HG02884 (cell line): Measurements from ENCODE around the gene SEC63.
A peak's percentile ranks its signal among the peaks of the same experiment; 100 is the strongest.
"Not testable (repeated sequence)": the region's sequence is repeated elsewhere in the genome, so short reads cannot be mapped to it uniquely, and the experiment has no call there.

Experiments used
- ATAC-seq: cut with Tn5 transposase; IDR thresholded peaks from one replicate; pipeline ENCODE4 v1.9.1; 2021; ENCODE audit warnings: mild to moderate bottlenecking, moderate library complexity; ENCODE audit not compliant: unreplicated experiment

SEC63 gene

DNA sequence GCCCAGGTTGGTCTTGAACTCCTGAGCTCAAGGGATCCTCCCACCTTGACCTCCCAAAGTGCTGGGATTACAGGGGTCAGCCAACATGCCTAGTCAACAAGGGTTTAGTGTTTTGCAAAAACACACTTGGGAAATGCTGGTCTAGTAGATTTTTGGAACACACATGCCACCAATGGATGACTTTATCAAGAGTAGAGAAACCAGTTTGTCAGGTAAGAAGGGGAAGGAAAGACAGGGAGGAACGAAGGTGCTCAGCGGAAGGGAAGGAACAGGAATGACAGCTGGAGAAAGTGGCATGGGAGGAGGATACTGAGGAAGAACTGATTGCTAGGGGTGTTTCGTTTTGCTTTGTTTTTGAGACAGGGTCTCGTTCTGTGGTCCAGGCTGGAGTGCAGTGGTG, 15.6 kb upstream of the SEC63 start:
- ATAC-seq, result no peak

DNA sequence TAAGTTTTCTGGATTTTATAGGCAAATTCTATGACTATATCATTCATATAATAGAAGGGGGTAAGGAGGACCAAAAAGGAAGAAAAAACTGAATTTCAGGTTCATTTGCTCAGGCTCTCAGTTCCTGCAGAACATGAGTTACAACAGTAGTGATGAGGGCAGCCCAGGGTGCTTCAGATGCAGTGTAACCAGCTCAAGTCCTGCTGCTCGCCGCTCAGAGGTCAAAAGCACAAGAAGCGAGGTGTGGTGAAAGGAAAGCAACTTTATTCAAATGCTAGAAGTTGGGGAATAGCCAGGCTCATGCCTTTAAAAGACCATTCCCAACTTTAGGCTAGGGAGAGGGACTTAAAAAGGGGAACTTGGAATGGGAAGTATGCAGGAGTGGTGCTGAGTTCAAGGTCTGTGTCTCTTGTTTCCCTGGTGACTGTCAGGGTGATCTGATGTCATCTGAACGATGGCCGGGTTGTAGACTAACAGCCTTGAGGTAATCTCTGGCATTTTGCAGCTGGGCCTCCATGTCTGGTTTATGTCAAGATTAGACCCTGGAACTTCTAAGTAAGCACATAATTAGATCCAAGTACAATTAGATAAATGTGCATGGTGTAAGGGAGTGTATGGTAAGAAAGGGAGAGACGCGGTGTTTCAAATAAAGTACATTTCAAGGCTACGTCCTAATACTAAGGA, 14.5 kb upstream of the SEC63 start:
- no peak for ATAC-seq

DNA sequence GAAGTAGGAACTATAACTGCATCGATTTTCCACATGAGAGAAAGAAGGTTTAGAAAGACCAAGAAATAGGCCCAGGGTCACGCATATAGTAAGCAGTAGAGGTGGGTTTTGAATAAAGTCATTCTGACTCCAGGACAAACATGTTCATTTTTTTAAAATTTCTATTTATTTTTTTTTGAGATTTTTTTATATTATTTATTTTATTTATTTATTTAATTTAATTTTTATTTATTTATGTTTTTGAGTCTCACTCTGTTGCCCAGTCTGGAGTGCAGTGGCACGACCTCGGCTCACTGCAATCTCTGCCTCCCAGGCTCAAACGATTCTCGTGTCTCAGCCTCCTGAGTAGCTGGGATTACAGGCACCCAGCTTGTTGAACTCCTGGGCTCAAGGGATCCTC, 13.2 kb upstream of the SEC63 start:
- ATAC-seq, result no peak

DNA sequence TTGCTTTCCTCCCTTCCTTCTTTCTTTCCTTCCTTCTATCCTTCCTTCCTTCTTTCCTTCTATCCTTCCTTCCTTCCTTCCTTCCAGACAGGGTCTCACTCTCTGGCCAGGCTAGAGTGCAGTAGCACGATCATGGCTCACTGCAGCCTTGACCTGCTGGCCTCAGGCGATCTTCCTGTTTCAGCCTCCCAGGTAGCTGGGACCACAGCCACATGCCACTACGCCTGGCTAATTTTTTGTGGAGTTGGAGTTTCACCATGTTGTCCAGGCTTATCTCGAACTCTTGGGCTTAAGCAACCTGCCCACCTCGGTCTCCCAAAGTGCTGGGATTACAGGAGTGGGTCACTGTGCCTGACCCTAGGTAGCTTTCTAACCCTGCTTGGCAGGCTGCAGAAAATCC, 12.2 kb upstream of the SEC63 start:
- no peak for ATAC-seq

DNA sequence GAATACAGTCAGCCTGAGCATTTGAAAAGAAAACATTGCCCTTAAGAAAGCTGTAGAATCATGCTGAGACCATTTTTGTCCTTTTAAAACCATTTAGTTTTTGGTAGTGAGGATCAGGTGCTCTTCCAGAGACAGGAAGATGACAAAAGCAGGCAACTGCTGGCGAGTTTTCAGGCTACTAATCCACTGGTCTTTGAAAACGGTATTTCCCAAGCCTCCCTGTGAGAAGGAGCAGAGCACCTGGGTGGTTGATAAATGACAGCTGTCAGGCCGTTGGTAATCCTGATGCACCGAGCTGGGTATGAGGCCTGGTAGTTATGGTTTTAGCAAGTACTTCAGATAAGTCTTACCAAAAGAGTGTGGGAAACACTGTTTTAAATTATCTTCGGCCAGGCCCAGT, 10.1 kb upstream of the SEC63 start:
- ATAC-seq, result no peak

DNA sequence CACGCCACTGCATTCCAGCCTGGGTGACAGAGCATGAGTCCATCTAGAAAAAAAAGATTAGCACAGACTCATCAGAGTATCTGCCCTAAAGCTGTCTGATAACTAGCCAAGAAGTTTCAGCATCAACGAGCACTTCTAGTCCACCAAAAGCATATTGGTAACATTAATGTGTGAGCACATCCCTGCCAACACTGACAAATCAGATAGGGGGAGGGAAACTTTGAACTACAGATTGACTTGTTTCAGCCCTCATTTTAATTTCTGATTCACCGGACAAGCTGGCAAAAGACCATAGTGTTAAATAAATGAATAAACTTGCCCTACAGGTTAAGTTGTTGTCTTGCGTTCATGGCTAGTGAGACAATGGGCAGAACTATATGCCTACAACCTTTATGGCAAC, 7.7 kb upstream of the SEC63 start:
- no peak for ATAC-seq

DNA sequence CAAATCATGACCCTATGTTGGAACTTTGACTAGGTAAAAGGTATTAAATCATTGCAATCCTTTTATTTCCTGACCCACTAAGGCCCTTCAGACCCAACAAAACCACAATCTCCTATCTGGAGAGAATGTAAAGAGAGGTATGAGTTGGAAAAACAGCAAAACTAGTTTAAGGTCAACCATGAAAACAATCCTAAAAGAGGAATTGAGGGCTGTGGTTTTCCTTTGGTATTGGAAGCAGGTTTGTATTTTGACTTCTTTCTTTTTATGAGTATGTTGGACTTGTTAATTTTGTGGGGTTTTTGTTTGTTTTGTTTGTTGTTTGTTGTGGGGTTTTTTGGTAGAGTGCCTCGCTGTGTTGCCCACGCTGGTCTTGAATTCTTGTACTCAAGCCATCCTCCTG, 4.7 kb upstream of the SEC63 start:
- ATAC-seq, result no peak

DNA sequence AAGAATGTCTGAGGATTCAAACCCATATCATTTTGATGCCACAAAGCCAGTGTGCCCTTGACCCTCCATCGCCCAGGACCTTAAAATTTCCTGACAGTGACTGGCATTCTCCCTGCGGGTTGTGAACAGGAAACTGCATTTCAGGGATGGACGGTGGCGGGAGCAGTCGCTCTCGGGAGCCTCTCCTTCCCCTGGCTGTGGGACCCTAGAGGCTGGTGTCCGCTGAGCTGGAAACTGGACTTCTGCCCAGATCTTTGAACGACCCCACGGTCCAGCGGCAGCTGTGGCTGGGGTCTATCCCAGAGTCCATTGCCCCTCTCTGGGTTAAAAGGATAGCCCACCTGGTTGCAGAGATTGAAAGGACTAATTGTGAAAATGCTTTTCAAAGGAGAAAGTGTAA, 1.4 kb upstream of the SEC63 start:
- ATAC-seq, result no peak

DNA sequence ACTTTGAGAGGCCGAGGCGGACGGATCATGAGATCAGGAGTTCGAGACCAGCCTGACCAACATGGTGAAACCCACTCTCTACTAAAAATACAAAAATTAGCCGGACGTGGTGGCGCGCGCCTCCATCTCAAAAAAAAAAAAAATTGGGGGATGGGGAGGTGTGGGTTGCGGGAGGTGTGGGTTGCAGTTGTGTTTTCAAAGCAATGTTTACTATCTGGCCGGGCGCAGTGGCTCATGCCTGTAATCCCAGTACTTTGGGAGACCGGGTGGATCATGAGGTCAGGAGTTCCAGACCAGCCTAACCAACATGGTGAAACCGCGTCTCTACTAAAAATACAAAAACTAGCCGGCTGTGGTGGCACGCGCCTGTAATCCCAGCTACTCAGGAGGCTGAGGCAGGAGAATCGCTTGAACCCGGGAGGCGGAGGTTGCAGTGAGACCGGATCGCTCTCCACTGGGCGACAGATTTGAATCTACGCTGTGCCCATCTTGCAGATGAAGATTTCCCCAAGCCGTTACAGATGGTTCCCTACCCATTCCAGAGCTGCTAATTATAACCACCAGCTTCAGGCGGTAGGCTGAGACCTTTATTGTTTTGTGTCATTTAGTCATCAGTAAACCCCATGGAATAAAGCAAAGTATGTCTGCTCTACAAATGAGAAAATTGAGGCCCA, 818 bp upstream of the SEC63 start:
- ATAC-seq, result not testable (repeated sequence)

DNA sequence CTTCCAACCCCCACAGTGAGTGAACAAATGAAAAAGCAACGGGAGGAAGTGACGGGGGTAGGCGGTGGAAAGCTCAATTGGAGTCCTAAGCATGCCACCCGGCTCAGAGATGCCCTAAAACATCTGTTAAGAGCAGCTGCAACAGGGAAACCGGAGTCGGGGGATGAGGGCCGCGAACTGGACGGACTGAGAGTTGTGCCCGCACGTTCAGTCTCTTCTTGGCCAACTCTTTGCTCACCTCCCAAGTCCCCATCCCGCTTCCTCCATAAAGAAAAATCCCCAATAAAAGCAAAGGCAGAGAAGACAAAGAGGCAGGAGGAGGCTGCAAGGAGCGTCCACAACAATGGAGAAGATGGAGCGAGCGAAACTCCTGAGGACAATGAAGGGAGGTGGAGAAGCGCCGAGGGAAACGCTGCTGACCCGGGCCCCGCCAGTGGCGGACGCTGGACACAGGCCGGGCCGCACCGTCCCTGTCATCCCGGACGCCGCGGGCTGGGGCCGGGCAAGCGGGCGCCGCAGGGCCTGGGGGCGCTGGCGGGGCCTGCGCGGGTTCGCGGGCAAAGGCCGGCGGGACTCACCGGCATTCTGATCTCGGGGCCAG, 600 bp downstream of the SEC63 start:
- ATAC-seq, result peak; percentile 38

DNA sequence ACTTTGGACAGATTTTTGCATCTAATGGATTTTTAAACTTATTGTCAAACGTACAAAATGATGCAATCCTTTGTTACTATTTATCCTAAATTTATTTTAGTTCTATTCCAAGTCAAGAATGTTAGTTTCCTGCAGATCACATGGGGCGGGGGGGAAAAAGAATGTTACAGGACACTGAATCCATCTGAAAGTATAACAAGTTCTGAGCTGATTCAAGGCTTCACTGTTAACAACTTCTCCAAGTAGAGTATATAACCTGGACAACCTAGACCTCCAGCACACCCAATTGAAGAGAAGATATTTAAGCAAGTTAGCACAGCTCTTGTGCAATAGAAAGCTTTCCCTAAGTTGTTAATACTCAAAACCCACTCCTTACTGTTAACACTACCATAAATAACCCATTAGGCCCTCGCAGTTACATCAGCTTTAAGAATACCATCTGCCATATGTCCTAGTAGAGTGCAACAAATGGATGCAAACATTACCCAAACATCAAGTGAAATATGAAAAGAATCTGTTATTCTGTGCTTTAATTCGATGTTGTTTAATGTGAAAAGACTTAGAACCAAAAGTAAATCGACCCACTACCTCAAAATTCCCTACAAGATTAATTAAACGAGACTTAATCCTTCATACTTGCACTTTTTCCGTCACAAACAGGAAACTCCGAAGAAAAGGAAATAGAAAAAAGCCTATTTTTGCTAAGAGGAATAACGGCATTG, 1.3 kb downstream of the SEC63 start:
- ATAC-seq, result no peak

DNA sequence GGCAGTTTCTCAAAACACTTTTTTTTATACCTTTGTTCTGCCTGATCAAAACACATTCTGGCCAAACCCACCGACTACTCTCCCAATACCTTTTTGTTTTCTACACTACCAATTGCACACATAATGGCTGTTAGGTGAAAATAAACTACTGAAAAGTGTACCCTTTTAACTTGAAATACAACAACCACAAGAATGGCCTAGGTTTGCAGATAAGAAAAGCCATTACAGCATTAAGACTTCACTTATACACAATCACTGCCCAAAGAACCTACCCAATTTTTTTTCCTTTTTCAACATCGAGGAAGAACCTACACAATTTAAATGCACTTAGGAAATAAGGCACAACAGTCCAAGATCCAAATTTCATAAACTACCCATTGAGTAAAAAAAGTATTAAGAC, 1.8 kb downstream of the SEC63 start:
- ATAC-seq, result no peak

DNA sequence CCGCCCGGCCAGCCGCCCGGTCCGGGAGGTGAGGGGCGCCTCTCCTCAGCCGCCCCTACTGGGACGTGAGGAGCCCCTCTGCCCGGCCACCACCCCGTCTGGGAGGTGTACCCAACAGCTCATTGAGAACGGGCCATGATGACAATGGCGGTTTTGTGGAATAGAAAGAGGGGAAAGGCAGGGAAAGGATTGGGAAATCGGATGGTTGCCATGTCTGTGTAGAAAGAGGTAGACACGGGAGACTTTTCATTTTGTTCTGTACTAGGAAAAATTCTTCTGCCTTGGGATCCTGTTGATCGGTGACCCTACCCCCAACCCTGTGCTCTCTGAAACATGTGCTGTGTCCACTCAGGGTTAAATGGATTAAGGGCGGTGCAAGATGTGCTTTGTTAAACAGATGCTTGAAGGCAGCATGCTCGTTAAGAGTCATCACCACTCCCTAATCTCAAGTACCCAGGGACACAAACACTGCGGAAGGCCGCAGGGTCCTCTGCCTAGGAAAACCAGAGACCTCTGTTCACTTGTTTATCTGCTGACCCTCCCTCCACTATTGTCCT, 4.1 kb downstream of the SEC63 start:
- ATAC-seq, result not testable (repeated sequence)

DNA sequence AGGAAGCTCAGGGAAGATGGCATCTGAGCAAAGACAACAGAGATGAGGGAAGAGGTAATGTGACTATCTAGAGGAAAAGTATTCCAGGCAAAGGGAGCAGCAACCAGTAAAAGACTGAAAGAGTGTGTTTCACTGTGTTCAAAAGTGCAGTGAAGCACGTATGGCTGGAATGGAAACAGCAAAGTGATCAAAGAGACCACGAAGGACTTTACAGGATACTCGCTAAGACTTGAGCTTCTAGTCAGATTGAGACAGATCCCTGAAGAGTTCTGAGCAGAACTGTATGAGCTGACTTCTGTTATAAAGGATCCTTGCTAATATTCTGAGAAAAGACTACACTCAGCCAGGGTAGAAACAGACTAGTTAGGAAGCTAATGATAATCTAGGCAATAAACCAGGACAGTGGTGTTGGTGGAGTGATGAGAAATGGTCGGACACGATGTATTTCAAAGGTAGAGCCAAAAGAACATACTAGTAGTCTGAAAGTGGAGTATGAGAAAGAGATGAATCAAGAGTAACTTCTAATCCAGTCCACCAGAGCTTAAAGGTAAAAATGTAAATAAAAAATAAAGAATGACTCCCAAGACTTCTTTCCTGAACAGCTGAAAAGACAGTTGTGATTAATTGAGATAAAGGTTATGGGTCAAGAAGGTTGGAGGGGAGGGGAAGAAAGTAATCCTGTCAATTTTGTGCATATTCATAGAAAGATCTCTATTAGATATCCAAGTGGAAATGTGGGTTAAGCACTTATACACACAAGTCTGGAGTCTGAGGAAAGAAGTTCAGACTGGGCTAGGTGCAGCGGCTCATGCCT, 14.2 kb downstream of the SEC63 start:
- ATAC-seq, result no peak

DNA sequence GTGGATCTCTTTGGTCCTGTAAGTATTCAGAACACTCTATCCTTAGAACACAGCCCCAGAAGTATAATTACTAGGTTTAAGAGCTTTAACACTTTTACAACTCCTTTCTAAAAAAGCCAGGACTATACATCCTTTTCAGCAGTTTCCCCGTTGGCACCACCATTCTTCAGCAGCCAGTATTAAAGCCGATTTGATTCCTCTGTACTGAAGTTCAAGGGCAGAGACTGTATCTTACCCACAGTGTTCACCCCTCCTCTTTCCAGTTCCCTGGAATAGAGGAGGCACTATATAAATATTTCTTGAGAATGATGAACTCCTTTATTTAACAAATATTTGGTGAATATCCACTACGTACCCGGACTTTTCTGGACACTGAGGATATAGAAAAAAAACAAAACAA, 15.9 kb downstream of the SEC63 start:
- ATAC-seq, result no peak

DNA sequence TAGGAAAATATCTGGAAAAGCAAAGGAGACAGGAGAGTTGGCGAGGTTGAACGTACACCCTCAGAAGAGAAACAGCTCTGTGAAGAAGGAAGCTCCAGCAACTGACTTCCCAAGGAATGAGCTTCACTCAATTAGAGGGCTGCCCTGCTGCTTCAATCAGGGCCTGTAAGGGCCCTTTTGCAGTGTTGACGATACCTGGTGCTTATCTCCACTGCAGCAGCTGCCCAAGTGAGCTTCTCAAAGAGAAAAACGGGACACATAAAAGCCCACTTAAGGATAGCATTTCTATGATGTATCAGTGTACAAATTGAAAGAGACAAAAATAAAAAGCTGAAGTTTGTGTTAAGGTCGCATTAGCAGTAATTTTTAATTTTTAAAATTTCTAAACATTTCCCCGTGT, 16.4 kb downstream of the SEC63 start:
- no peak for ATAC-seq

DNA sequence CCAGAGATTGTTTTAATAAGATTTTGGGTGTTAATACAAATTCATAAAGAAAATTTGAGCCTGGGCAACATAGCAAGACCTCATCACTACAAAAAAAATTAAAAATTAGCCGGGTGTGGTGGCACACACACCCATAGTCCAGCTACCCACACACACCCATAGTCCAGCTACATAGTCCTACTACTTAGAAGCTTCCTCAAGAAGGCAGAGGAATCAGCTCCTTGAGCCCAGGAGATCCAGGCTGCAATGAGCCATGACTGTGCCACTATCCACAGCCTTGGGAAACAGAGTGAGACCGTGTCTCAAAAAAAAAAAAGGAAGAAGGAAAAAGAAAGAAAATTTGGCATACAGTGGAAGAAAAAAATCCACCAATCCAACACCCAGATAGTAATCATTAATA, 16.8 kb downstream of the SEC63 start:
- ATAC-seq, result no peak

DNA sequence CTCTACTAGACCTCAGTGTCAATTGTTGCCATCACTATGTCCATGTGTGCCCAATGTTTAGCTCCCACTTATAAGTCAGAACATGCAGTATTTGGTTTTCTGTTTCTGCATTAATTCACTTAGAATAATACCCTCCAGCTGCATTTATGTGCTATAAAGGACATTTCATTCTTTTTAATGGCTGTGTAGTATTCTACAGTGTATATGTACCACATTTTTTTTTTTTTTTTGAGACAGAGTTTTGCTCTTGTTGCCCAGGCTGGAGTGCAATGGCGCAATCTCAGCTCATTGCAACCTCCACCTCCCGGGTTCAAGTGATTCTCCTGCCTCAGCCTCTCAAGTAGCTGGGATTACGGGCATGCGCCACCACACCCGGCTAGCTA, 21.1 kb downstream of the SEC63 start:
- not testable (repeated sequence) for ATAC-seq

DNA sequence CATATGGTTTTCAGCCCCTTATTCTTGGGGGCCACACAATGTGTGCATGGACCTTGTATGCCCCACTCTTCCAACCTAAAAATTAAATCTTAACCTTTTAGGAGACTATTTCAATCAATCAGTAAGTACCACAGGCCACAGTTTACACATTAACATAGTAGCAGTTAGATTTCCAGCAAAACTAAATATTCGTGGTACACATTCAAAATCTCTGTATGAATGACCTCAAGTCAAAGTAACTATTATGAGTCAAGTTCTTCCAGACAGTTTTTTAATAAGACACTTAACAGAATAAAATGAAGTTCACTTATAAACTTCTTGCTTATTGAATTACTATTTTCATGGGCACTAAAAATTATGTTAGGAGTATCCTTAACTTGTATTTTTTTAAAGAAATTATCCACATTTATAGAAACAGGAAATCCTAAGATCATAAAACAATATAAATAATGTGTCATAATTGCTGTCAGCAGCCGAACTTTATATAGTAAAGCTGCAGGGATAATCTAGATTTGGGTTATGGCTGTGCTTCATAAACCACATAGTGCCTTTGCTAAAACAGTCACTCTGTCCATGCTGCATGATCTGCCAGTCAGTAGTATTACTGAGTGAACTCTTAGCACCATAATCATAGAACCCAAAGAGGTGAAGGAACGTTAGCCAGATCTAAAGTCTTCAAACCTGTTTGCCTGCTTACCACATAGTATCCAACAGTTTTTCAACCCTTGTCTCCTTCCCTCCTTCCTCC, 21.7 kb downstream of the SEC63 start:
- no peak for ATAC-seq

DNA sequence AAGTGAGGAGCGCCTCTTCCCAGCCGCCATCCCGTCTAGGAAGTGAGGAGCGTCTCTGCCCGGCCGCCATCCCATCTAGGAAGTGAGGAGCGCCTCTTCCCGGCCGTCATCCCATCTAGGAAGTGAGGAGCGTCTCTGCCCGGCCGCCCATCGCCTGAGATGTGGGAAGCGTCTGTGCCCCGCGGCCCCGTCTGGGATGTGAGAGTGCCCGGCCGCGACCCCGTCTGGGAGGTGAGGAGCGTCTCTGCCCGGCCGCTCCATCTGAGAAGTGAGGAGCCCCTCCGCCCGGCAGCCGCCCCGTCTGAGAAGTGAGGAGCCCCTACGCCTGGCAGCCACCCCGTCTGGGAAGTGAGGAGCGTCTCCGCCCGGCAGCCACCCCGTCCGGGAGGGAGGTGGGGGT, 23.8 kb downstream of the SEC63 start:
- ATAC-seq, result not testable (repeated sequence)
